Activated effector memory CD4-positive, alpha-beta T cell treated with anti-CD3 and anti-CD28 coated beads, Interleukin-2, amount 50 U/mL, for 16 hours (primary cell): ENCODE measurements around the gene PCNX3.

Experiments
- DNase-seq: peaks from one replicate; pipeline ENCODE4 v3.0.0-alpha.2; 2020

Gene PCNX3

DNA sequence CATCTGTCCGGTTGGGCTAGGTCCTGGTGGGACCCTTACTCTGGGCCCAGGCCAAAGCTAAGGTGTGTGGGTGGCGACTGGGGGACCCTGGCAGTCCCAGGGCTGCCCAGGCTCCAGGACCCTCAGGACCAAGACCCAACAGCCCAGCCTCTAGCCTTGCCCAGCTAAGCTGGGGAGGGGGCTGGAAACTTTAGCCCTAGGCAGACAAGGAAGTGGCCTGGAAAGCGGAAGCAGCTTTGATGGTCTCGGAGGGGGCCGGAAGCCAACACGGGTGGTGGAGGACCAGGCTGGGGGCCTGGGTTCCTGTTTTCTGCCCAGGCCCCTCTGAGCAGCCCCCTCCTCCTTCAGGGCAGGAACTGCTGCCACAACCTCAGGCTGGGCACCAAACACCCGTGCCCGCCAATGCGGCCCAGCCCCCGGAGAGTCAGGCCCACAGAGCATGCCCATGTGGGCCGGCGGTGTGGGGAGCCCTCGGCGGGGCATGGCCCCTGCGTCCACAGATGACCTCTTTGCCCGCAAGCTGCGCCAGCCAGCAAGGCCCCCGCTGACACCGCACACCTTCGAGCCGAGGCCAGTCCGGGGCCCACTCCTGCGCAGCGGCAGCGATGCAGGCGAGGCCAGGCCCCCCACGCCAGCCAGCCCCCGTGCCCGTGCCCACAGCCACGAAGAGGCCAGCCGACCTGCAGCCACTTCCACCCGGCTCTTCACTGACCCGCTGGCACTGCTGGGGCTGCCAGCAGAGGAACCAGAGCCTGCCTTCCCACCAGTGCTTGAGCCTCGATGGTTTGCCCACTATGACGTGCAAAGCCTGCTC, 25.1 kb downstream of the PCNX3 start:
- DNase-seq, result peak; percentile 79

DNA sequence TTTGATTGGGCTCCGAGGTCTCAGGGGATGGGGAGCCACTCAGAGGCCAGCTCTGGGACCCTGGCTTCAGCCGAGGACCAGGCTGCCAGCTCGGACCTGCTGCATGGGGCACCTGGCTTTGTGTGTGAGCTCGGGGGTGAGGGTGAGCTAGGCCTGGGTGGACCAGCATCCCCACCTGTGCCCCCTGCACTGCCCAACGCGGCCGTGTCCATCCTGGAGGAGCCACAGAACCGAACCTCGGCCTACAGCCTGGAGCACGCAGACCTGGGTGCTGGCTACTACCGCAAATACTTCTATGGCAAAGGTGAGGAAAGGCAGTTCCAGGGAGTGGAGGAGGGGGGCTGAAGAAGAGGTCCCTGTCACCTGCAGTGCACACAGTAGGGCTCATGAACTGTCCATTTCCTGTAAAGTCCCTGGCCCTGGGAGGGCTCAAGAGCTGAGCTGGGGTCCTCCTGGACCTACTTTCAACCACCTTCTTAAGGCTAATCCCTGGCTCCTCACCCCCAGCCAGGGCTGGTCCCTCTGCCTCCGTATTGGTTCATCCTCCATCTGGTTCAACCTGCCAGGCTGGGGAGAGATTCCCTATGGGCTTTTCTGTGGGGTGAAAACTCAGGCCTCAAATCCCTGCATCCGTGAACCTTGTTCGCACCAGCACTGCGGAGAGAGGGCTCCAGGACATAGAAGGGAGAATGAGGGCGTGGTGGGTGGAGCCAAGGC, 25.9 kb downstream of the PCNX3 start:
- DNase-seq, result no peak

DNA sequence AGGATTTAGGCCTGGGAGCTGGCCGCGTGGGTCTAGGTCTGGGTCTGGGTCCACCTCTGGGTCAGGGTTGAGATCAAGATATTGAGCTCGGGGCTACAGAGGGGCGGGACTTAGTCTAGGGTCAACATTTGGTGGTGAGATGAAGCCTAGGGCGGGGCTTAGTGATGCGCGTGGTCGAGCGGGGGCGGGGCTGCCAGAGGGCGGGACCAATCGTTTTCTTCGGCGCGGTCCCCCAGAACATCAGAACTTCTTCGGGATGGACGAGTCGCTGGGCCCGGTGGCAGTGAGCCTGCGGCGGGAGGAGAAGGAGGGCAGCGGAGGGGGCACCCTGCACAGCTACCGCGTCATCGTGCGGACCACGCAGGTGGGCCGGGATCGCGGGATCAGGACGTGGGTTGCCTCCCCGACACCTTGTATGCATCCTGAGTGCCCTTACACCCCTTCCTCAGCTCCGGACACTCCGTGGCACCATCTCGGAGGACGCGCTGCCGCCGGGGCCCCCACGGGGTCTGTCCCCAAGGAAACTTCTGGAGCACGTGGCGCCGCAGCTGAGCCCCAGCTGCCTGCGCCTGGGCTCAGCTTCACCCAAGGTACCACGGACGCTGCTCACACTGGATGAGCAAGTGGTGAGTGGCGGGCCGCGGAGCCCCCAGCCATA, 26.6 kb downstream of the PCNX3 start:
- no peak for DNase-seq

DNA sequence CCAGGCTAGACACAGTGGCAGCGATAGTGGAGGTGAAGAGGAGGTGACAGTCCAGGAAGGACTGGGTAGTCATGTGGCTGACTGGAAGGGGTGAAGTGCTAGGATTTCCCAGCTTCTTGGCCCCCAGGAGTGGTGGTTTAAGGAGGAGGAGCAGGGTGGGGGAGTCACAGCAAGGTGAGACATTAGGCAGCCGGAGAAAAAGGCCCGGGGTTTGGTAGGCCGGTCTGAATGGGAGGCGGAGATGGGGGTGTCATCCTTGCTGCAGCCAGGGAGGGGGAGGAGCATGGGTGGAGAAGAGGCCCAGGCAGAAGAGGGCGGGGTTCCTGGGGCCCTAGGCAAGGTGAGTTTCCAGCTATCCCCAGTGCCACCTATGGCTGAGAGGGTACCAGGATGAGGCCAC, 28.4 kb downstream of the PCNX3 start:
- no peak for DNase-seq

DNA sequence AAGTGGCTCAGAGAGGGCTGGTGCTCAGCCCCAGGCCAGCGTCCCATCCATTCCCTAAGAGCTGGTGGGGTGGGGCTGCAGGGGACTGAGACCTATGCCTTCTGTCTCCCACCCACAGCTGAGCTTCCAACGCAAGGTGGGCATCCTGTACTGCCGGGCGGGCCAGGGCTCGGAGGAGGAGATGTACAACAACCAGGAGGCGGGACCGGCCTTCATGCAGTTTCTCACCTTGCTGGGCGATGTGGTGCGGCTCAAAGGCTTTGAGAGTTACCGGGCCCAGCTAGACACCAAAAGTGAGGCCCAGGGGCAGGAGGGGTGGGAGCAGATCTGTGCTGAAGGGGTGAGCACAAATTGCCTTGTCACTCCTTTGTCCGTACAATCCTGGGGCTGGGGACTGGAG, 29.3 kb downstream of the PCNX3 start:
- DNase-seq, result no peak

DNA sequence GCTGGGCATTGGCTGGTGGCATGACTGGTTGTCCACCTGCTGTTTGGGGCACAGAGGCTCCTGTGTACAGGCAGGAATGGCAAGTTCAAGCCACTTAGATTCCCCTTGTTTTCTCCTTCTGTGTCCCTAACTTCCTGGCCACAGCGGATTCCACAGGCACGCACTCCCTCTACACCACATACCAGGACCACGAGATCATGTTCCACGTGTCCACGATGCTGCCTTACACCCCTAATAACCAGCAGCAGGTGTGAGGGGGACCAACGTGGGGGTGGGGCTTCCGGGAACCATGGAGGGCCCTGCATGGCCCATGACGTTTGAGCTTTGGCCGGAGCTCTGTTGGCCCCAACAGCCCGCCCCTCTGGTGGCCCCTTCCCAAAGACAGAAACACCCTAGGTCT, 30.1 kb downstream of the PCNX3 start:
- DNase-seq, result no peak

DNA sequence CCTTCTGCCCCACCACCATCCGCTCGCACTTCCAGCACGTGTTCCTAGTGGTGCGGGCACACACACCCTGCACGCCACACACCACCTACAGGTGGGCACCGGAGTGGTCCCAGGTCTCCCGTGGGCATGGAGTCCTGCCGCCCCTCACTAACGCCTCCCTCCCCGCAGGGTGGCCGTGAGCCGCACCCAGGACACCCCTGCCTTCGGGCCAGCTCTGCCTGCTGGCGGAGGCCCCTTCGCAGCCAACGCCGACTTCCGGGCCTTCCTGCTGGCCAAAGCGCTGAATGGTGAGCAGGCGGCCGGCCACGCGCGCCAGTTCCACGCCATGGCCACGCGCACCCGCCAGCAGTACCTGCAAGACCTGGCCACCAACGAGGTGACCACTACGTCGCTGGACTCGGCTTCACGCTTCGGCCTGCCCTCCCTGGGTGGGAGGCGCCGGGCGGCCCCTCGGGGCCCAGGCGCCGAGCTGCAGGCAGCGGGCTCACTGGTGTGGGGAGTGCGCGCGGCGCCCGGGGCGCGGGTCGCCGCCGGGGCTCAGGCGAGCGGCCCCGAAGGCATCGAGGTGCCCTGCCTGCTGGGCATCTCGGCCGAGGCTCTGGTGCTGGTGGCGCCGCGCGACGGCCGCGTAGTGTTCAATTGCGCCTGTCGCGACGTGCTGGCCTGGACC, 30.8 kb downstream of the PCNX3 start:
- DNase-seq, result no peak

DNA sequence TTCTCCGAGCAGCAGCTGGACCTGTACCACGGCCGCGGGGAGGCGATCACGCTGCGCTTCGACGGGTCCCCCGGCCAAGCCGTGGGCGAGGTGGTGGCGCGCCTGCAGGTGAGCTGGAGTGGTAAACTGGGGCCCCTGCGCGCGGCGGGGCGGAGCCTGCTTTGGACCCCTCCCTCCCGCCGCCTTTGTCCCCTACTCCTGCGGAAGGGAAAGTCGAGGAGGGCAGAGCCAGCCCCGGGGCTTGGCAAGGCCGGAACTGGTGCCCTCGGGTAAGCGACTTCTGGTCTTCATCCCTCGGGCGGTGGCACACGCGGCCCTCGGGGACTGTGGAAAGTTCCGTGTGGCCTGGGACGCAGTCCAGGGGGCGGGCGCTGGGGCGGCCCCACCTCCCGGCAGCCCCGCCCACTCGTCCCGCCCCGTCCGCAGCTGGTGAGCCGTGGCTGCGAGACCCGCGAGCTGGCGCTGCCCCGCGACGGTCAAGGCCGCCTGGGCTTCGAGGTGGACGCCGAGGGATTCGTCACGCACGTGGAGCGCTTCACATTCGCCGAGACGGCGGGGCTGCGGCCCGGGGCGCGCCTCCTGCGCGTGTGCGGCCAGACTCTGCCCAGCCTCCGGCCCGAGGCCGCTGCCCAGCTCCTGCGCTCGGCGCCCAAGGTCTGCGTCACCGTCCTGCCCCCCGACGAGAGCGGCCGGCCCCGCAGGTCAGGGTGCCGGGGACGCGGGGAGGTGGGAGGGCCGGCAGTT, 31.6 kb downstream of the PCNX3 start:
- no peak for DNase-seq

DNA sequence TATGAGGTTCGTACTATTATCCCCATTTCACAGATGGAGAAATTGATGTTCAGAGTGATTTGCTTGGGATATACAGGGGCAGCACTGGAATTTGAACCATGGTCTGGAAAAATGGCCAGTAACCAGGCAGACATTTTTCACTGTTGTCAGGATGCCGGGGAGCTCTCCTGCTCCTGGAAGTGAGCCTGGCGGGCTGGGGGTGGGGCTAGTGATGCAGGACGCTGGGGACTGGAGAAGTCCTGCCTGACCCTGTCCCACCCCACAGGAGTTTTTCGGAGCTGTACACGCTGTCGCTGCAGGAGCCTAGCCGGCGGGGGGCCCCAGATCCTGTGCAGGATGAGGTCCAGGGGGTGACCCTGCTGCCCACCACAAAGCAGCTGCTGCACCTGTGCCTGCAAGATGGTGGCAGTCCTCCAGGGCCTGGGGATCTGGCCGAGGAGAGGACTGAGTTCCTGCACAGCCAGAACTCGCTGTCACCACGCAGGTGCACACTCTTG, 33.5 kb downstream of the PCNX3 start:
- DNase-seq, result no peak

DNA sequence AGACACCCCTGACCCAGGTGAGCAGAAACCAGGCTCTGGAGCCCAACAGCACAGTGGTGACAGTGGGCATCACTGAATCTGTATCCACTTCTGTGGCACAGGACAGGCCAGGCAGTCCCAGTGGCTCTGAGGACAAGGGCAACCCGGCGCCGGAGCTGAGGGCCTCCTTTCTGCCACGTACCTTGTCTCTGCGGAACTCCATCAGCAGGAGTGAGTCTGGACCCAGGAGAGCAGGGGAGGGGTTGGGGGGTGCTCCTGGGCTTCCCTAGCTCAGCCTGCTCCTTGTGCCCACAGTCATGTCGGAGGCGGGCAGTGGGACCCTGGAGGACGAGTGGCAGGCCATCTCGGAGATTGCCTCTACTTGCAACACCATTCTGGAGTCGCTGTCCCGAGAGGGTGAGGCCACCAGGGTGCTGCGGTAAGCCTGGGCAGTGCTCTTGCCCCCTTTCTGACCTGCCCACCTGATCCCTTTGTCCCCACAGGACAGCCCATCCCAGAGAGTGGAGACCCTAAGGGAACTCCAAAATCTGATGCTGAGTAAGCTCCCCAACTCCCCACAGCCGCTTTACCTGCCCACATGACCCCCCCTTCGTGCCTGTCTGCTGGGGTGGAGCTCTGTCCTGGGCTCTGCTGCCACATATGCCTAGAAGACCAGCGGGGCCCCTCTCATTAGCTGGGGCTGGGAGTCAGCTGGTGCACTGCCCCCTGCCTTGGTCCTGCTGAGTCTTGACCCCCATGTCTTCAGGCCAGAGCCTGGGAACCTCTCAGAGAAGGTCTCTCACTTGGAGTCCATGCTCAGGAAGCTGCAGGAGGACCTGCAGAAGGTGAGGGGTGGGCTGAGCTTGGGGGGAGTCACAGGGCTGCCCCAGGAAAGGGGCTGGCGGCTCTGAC, 34.3 kb downstream of the PCNX3 start:
- peak; percentile 60 for DNase-seq

DNA sequence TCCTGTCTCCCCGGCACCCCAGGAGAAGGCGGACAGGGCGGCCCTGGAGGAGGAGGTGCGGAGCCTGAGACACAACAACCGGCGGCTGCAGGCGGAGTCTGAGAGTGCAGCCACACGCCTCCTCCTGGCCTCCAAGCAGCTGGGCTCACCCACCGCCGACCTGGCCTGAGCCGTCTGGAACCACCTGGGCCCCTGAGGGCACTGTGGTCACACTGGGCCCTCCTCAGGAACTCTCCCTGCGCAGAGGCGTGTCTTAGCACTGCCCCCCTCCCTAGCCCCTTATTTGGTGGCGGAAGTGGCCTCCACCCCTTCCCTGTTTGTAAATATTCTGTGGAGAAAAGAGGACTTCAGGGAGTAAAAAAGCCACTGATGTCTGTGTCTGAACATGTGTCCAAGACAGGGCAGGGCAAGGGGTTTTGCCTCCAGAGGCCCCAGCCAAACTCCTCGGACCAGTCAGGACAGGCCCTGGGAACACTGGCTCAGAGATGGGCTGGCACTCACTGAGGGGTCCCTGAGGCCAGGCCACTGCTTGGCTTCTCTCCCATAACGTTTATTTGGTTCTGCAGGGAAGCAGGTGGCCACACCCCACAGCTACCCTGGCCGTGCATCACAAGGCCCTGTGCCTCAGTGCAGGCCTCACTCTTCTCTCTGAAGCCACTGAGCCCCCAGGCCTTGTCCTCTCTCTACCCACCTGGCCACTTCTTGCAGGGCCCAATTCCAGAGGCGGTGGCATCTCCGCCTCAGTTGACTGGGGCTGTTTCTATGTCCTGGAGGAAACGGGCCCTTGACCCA, 35.2 kb downstream of the PCNX3 start:
- DNase-seq, result peak; percentile 64

DNA sequence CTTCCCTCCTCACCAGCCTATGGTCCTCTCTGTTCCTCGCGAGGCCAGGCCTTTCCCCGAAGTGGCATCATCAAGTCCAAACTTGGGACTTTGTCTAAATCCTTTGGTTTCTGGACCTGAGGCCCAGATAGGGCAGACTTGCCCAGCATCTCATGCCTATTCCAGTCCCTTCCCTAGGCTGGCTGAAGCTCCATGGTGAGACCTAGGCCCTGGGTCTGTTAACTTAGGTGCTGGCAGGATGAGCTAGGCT, 35.7 kb downstream of the PCNX3 start:
- DNase-seq, result peak; percentile 61

DNA sequence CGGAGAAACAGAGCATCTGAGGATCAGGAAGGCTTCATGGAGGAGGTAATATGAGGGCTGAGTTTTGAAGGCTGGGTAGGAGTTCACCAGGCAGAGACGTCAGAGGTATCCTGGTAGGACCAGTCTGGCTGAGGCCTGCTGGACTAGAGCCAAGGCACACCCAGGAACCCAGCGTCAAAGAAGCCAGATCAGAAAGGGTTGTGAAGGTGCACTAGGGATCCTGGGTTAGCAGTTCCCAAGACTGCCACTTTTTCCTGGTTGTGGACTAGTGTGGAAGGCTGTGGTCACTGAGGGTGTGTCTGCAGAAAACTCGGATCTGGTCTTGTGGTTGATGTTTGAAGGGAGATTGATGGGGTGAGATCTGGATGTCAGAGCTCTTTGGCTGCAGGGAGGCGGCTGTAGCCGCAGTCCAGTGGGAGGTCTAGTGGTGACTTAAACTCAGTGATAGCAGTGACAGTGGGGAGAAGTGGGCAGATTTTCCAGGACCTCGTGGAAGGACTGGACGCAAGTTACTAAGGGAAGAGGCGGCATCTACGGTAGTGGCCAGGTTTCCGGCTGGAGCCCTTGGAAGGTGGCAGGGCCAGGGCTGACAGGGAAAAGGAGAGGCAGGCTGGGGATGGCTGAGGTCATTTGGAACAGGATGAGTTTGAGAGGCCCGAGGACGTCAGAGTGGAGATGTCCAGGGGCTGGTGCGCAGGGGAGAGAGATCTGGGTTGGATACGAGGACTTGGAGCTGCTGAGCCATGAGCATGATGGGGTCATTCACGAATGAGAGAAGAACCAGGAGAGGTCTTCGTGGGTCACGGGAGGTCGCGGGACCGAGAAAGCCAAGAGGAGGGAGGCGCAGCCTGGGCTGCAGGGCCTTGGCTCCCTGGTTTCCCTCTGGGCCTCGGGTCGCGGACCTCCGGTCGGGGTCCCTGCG, 36.3 kb downstream of the PCNX3 start:
- DNase-seq, result peak; percentile 64

DNA sequence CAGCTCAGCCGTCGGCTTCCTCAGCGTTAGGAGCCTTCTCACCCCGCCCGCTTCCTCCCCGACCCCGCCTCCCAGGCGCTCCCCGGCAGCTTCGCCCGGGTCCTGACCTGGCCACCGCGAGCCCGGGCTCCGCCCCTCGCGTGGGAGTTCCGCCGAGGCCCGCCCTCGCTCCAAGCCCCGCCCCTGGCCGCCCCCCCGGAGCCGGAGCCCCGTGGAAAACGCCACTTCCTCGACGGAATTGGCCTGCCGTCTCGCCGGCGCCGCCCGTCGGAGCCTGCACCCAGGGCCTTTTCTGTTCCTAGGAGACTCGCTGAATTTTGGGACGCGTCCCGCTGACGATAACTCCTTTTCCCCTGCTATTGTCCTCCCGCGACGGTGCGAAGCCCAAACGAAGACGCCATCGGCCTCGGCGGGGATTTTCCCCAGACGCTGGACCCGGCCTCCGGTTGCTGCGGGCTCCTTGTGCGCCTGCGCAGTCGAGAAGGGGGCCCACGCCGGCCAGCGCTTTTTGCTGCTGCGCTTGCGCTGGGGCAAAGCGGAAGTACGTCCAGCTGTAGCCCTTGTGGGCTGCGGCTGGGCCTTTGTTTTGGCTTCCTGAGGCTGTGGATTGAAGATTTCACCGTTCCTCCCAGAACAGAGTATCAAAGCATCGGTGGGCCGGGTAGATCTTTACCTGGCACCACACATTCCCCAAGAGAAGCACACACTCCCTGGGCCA, 37.1 kb downstream of the PCNX3 start:
- DNase-seq, result peak; percentile 99

DNA sequence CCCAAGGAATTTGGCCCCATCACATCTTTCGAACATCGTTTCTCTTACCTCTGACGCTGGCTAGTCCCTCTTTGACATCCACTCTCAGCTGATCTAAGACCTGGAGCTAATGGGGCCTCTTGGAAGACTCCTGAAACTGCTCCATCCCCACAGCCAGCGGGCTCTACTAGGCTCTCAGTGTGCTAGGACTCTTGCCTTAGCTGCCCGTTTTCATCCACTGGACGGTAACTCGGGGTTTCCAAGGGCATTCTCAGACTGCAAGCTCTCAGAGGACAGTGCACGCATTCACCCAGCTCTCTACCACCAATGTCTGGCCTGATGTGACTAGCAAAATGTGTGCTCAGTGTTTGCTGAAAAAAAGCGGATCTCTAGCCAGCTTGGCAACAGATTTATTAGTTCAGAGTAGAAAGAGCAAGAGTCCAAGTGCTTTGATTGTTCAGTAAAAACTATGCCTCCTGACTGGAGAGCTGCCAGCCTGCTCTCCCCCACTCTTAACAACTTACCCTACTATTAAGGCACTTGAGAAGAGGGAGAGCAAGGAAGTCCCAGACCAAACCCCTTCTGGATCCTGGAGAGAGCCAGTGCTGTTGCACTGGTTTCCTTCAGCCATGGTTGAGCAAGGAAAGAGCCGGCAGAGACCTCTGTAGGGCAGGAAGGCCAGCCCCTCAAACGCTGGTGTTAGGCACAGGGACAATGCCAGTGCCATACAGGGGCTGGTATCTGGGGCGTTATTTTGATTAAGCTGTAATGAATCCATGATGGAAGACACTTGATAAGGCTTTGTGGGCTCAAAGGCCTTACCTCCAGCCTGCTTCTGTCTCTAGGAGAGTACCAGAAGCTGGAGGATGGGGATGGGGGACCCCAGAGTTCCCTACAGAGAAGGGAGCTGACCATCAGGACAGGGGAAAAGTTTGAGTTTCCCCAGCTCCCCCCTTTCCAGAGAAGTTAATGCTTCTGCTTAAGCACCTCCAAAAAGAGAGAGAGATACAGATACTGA, 38.0 kb downstream of the PCNX3 start:
- no peak for DNase-seq

DNA sequence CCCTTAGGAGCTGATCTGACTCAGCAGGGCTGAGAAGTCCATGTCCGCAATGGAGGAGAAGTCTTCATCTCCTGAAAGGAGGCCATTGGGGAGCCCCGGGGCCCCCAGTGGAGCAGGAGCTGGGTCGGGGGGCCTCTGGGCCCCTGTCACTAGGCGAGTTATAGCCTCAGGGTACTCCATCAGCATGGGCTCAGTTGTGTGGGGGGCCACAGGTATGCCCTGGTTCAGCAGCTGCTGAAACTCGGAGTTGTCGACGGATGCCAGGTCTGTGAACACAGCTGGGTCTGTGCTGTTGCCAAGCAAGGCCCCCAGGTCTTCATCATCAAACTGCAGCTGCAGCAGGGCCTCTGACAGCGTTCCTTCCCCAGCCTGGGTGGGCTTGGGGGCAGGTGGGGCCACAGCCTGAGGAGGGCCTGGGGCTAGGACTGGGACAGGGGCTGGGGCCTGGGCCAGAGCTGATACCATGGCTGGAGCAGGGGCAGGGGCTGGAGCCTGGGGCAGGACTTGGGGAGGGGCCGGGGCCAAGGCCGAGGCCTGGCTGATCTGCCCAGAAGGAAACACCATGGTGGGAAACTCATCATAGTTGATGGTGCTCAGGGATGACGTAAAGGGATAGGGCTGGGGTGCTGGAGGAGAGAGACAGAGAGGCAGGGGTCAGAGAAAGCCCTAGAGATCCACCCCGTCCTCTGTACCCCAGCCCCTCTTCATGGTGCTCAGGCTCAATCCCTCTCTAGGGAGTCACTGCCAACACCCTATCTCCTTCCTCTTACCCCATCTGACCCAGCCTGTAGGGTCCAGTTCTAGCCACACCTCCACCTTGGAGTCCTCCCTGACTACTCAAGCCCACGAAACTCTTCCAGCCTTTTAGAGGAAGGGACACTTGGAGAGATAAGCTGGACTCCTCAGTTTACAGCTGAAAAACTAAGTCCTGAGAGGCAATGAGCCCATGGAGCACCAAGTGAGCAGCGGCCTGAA, 39.1 kb downstream of the PCNX3 start:
- DNase-seq, result peak; percentile 63
